Mesenchymal stem cell (in vitro differentiated cells and primary cell): ENCODE data around the gene CFAP300.

Experiments used
- DNase-seq: peaks from one replicate; pipeline ENCODE4 v3.0.0-alpha.2; 2013
- H2AFZ ChIP-seq: one replicate; pipeline ENCODE4 v1.6.1; 2013; ENCODE audit warnings: low read depth, mild to moderate bottlenecking, control low read depth, inconsistent platforms, low read length, moderate library complexity
- H2AK5ac ChIP-seq: 2 replicates; pipeline ENCODE4 v1.6.1; 2013; ENCODE audit warnings: low read length, moderate library complexity, mild to moderate bottlenecking, inconsistent platforms; ENCODE audit not compliant: severe bottlenecking
- H2BK120ac ChIP-seq: one replicate; pipeline ENCODE4 v1.6.1; 2013; ENCODE audit warnings: low read depth, mild to moderate bottlenecking, inconsistent platforms, low read length, moderate library complexity
- H2BK12ac ChIP-seq, 2 experiments: one replicate each; pipeline ENCODE4 v1.6.1; 2013; ENCODE audit warnings: inconsistent platforms in 2 of 2, low read length in 2 of 2, mild to moderate bottlenecking in 2 of 2, moderate library complexity in 2 of 2, control low read depth in 1 of 2
- H2BK15ac ChIP-seq: one replicate; pipeline ENCODE4 v1.6.1; 2013; ENCODE audit warnings: mild to moderate bottlenecking, low read depth, inconsistent platforms; ENCODE audit not compliant: poor library complexity, severe bottlenecking
- H2BK5ac ChIP-seq: 2 replicates; pipeline ENCODE4 v1.6.1; 2013; ENCODE audit warnings: low read depth, mild to moderate bottlenecking, low read length, control low read depth, inconsistent platforms; ENCODE audit not compliant: poor library complexity, severe bottlenecking
- H3K14ac ChIP-seq, 2 experiments: one replicate each; pipeline ENCODE4 v1.6.1; 2013; ENCODE audit warnings: inconsistent platforms in 2 of 2, low read length in 2 of 2, control low read depth in 1 of 2, mild to moderate bottlenecking in 1 of 2, moderate library complexity in 1 of 2
- H3K18ac ChIP-seq, 2 experiments: one replicate each; pipeline ENCODE4 v1.6.1; 2013; ENCODE audit warnings: inconsistent platforms in 2 of 2, low read length in 2 of 2, control low read depth in 1 of 2, low read depth in 1 of 2, mild to moderate bottlenecking in 1 of 2
- H3K23ac ChIP-seq, 2 experiments: one replicate each; pipeline ENCODE4 v1.6.1; 2013; ENCODE audit warnings: inconsistent platforms in 2 of 2, low read length in 2 of 2, mild to moderate bottlenecking in 2 of 2, moderate library complexity in 2 of 2, control low read depth in 1 of 2
- H3K27ac ChIP-seq: 2 replicates; pipeline ENCODE4 v1.5.1; 2013; ENCODE audit warnings: mild to moderate bottlenecking, moderate library complexity, low read length, control low read depth, inconsistent platforms; ENCODE audit not compliant: poor library complexity, severe bottlenecking
- H3K27me3 ChIP-seq, 2 experiments: 2 replicates each; pipeline versions ENCODE4 v1.6.1 to v1.7.0; 2013; ENCODE audit warnings: low read length in 2 of 2, mild to moderate bottlenecking in 2 of 2, moderate library complexity in 2 of 2, control low read depth in 1 of 2, inconsistent platforms in 1 of 2; ENCODE audit not compliant: control insufficient read depth in 1 of 2, insufficient read depth in 1 of 2
- H3K36me3 ChIP-seq, 2 experiments: 2 replicates each; pipeline versions ENCODE4 v1.6.1 to v1.7.0; 2013; ENCODE audit warnings: low read length in 2 of 2, control low read depth in 1 of 2, inconsistent platforms in 1 of 2, low read depth in 1 of 2, mild to moderate bottlenecking in 1 of 2; ENCODE audit not compliant: insufficient read depth in 2 of 2, control insufficient read depth in 1 of 2
- H3K4ac ChIP-seq, 2 experiments: one replicate each; pipeline ENCODE4 v1.6.1; 2013; ENCODE audit warnings: inconsistent platforms in 2 of 2, low read length in 2 of 2, mild to moderate bottlenecking in 2 of 2, moderate library complexity in 2 of 2, control low read depth in 1 of 2, low read depth in 1 of 2
- H3K4me1 ChIP-seq: 2 replicates; pipeline ENCODE4 v1.6.1; 2013; ENCODE audit warnings: low read depth, low read length, control low read depth; ENCODE audit not compliant: control insufficient read depth, insufficient read depth
- H3K4me2 ChIP-seq: 2 replicates; pipeline ENCODE4 v1.6.1; 2013; ENCODE audit warnings: low read length, mild to moderate bottlenecking, inconsistent platforms; ENCODE audit not compliant: poor library complexity, severe bottlenecking
- H3K4me3 ChIP-seq, 2 experiments: 2 replicates each; pipeline versions ENCODE4 v1.5.1 to v1.7.0; 2013; ENCODE audit warnings: low read length in 2 of 2, mild to moderate bottlenecking in 2 of 2, control low read depth in 1 of 2, low read depth in 1 of 2; ENCODE audit not compliant: insufficient read depth in 1 of 2
- H3K79me1 ChIP-seq: replicated peaks from 2 replicates; pipeline ENCODE4 v1.6.1; 2013; ENCODE audit warnings: mild to moderate bottlenecking, control low read depth, low read length, inconsistent platforms; ENCODE audit not compliant: poor library complexity, severe bottlenecking
- H3K9ac ChIP-seq: 2 replicates; pipeline ENCODE4 v1.7.0; 2013; ENCODE audit warnings: mild to moderate bottlenecking, low read length, moderate library complexity
- H3K9me3 ChIP-seq: 2 replicates; pipeline ENCODE4 v1.7.0; 2013; ENCODE audit warnings: mild to moderate bottlenecking, low read length; ENCODE audit not compliant: control insufficient read depth
- H4K8ac ChIP-seq: one replicate; pipeline ENCODE4 v1.6.1; 2013; ENCODE audit warnings: inconsistent platforms, mild to moderate bottlenecking, low read length, moderate library complexity
- H4K91ac ChIP-seq: one replicate; pipeline ENCODE4 v1.6.1; 2013; ENCODE audit warnings: mild to moderate bottlenecking, low read length, inconsistent platforms
- WGBS: methylation state at CpG from one replicate; pipeline ENCODE4 v1.1.7; 2013; ENCODE audit warnings: mixed read lengths; 5-methylcytosine and 5-hydroxymethylcytosine counted together

CFAP300 gene

GRCh38 chr11:102118937-102119336 lies 71.7 kb downstream of the CFAP300 start:
- WGBS: 30% methylated on average over 2 of the region's 3 CpGs
- no peak overlapping the region for H2BK120ac ChIP-seq

GRCh38 chr11:102119997-102120396 lies 72.8 kb downstream of the CFAP300 start:
- Histone ChIP-seq H2BK15ac (no peak overlapping the region), H2BK5ac (no peak overlapping the region), H2AK5ac (no peak overlapping the region), H3K4me3 (peak overlapping the region in 1 of 2 experiments; percentile 19), H3K4me2 (peak overlapping the region; percentile 7), H3K4me1 (peaks cover 6% of the 10 kb centered on the region), H3K23ac (no peak overlapping the region), H3K9ac (peak overlapping the region; percentile 31), H3K27ac (peak overlapping the region; percentile 22), H3K9me3 (no peaks in the 10 kb centered on the region), H4K91ac (no peak overlapping the region), H3K4ac (no peak overlapping the region), H2BK120ac (no peak overlapping the region), H3K79me1 (no peaks in the 10 kb centered on the region), H2AFZ (no peak overlapping the region), H3K36me3 (peaks cover 11 to 38% of the 10 kb centered on the region in 2 experiments), H4K8ac (no peak overlapping the region), H3K14ac (no peak overlapping the region), H3K18ac (no peak overlapping the region), H3K27me3 (no peaks in the 10 kb centered on the region), H2BK12ac (no peak overlapping the region)
- peak; percentile 88 for DNase-seq
- 13% methylated on average over 4 of the region's 4 CpGs for WGBS

More at GRCh38 chr11:102118937-102119336, 71.7 kb downstream of the CFAP300 start:
- no peak for DNase-seq
- Histone ChIP-seq H3K4ac (no peak overlapping the region), H4K8ac (no peak overlapping the region), H2BK5ac (no peak overlapping the region), H3K14ac (no peak overlapping the region), H4K91ac (no peak overlapping the region), H2BK12ac (peak overlapping the region in 1 of 2 experiments; percentile 6), H3K79me1 (no peaks in the 10 kb centered on the region), H3K4me1 (peaks cover 6% of the 10 kb centered on the region), H3K27me3 (no peaks in the 10 kb centered on the region), H3K9me3 (no peaks in the 10 kb centered on the region), H2BK15ac (no peak overlapping the region), H3K18ac (no peak overlapping the region), H3K36me3 (peaks cover 5 to 43% of the 10 kb centered on the region in 2 experiments), H3K9ac (peak overlapping the region; percentile 31), H3K23ac (no peak overlapping the region), H3K4me3 (no peak overlapping the region), H3K4me2 (peak overlapping the region; percentile 52), H2AFZ (no peak overlapping the region), H2AK5ac (peak overlapping the region; percentile 27), H3K27ac (no peak overlapping the region)

- DNase-seq: peak; percentile 70
Observed at GRCh38 chr11:102120437-102120973, 73.3 kb downstream of the CFAP300 start.

GRCh38 chr11:102121329-102121728 lies 74.1 kb downstream of the CFAP300 start:
- Histone ChIP-seq H2BK12ac (no peak overlapping the region), H2BK120ac (no peak overlapping the region), H3K36me3 (peaks cover 15 to 31% of the 10 kb centered on the region in 2 experiments), H3K4ac (no peak overlapping the region), H3K9ac (no peak overlapping the region), H4K91ac (no peak overlapping the region), H2BK15ac (no peak overlapping the region), H4K8ac (no peak overlapping the region), H3K9me3 (no peaks in the 10 kb centered on the region), H2AFZ (no peak overlapping the region), H3K23ac (no peak overlapping the region), H3K27ac (no peak overlapping the region), H2AK5ac (peak overlapping the region; percentile 42), H3K79me1 (no peaks in the 10 kb centered on the region), H3K4me2 (no peak overlapping the region), H3K27me3 (no peaks in the 10 kb centered on the region), H3K4me1 (peaks cover 6% of the 10 kb centered on the region), H3K18ac (no peak overlapping the region), H3K14ac (no peak overlapping the region), H3K4me3 (no peak overlapping the region), H2BK5ac (no peak overlapping the region)
- peak; percentile 48 for DNase-seq
- WGBS: 80% methylated on average over 2 of the region's 2 CpGs

More at GRCh38 chr11:102120437-102120973, 73.3 kb downstream of the CFAP300 start:
- Histone ChIP-seq H3K4me1 (peaks cover 6% of the 10 kb centered on the region), H2AFZ (no peak overlapping the region), H3K9me3 (no peaks in the 10 kb centered on the region), H4K8ac (no peak overlapping the region), H3K4ac (no peak overlapping the region), H2BK12ac (no peak overlapping the region), H3K36me3 (peaks cover 15 to 34% of the 10 kb centered on the region in 2 experiments), H3K18ac (no peak overlapping the region), H2AK5ac (no peak overlapping the region), H3K9ac (peak overlapping the region; percentile 31), H4K91ac (no peak overlapping the region), H3K27ac (peak overlapping the region; percentile 17), H2BK5ac (no peak overlapping the region), H3K79me1 (no peaks in the 10 kb centered on the region), H3K14ac (no peak overlapping the region), H2BK15ac (no peak overlapping the region), H3K4me2 (no peak overlapping the region), H2BK120ac (no peak overlapping the region), H3K27me3 (no peaks in the 10 kb centered on the region), H3K23ac (no peak overlapping the region), H3K4me3 (peak overlapping the region in 1 of 2 experiments; percentile 19)
- WGBS: 36% methylated on average over 3 of the region's 3 CpGs
